ENCODE measurements around the gene FIBIN. TPM values are rescaled to one million over a fixed set of nuclear protein-coding genes. Genes with fewer than 3 reads are reported as not detected.

The FIBIN gene
- total and polyA plus RNA-seq, 2 donors (not counting 3 experiments of a cell fraction or from before 2014, with no cell fraction given), result not detected

DNA sequence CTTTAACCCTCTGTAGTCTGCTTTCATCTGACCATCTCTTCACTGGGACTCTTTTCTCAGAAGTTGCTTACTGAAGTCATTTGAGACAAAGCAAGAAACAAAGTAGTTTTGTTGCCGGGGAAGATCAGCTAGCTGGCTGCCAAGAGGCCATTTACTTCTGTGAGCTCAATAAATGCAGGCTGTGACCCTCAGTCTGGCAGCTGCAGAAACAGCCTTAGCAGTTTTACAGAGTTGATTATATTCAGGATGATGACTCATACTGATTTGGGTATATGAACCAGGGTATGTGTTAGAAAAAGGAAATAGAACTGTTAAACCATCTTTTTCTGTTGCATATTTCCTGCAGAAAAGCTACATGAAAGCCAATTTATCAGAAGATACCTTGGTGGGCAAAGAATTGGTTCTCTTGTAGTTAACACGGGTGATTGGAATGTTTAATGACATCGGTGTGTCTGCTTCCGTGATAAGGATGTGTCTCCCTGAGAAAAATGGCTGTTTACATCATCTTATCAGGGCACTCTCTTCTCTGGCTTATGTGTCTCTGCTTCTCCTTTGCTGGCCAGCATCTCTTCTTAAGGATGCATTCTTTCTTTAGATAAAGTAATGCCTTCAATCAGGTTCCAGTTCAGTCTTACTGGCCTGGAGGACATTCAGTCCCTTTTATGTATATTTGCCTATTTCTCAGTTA lies 18.5 kb downstream of the FIBIN start:
- Histone ChIP-seq H3K27me3 (ENCODE audit: control insufficient read depth in 2 of 2, insufficient read depth in 2 of 2, low read length in 2 of 2) (no peaks in the 10 kb centered on the region), H3K4me2 (ENCODE audit: insufficient read depth, low read length) (no peak overlapping the region), H4K20me1 (replicated peaks; ENCODE audit: control insufficient read depth, extremely low read depth, insufficient read depth, low read length) (no peaks in the 10 kb centered on the region), H3K27ac (ENCODE audit: insufficient read depth, low read depth, low read length) (no peak overlapping the region), H3K9me3 (replicated peaks; ENCODE audit: control insufficient read depth, insufficient read depth, low read length) (no peaks in the 10 kb centered on the region), H2AFZ (ENCODE audit: low read depth, low read length) (no peak overlapping the region), H3K9me1 (replicated peaks; ENCODE audit: control insufficient read depth, extremely low read depth, insufficient read depth, low read length) (no peaks in the 10 kb centered on the region), H3K9ac (replicated peaks; ENCODE audit: extremely low read depth, insufficient read depth, low read length) (no peak overlapping the region), H3K4me3 (replicated peaks in 1 of 3; ENCODE audit: insufficient read depth in 1 of 3, low read depth in 1 of 3, low read length in 3 of 3) (no peak overlapping the region), H3K79me2 (ENCODE audit: control insufficient read depth, insufficient read depth, low read length) (no peaks in the 10 kb centered on the region), H3K4me1 (ENCODE audit: control insufficient read depth, extremely low read depth, insufficient read depth, low read length) (no peaks in the 10 kb centered on the region), H3K36me3 (ENCODE audit: control insufficient read depth in 2 of 2, extremely low read depth in 1 of 2, insufficient read depth in 2 of 2, low read length in 2 of 2) (no peaks in the 10 kb centered on the region)
- dilution Hi-C loops (cut with MboI; ENCODE audit: extremely low pct_ligation_motif_present, low sequenced_read_pairs) (no loop called here), intact Hi-C loops (cut with micrococcal nuclease) (no loop called here)
- no TSS peak for BruUV-seq (replicated peaks)
- TF ChIP-seq GATA2 (IDR thresholded peaks at IDR 0.05; ENCODE audit: insufficient read depth, insufficient read length, low read depth, low read length), result no peak
- no peak for TF ChIP-seq MYC (IDR thresholded peaks at IDR 0.05; ENCODE audit: low read depth, low read length)
- peak; percentile 19 for TF ChIP-seq FOS (IDR thresholded peaks at IDR 0.05; ENCODE audit: borderline replicate concordance, insufficient read depth, low read length)
- DNase-seq (ENCODE audit: low read depth, low spot score), result peak; percentile 72
- FAIRE-seq, result no peak
- POLR2A ChIA-PET, result no interaction called here
- CTCF ChIA-PET, result no interaction called here

DNA sequence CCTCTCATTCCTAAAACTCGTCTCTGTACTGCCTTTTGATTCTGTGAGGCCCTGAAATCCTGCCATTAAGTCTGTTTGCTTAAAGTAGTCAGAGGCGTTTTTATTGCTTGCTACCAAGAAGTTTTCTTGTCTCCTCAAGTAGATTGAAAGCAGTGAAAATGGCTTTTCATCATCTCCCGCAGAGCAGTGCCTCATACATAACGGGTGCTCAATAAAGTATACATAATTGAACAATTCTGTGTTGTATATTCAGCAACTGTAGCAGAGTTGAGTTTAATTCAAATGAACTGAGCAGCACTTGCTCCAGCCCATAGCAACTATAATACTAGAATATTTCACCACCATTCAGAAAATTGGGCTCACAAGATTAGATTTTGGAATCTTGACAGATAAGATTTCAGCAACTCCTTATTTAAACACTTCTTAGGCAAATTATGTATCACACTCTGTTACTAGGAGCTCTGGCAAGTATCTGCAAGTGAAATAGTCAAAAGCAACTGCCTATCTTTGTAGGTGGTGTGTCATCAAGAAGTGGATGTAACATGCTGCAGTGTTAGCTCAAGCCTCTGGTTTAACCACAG lies 20.0 kb downstream of the FIBIN start:
- Histone ChIP-seq H4K20me1 (replicated peaks; ENCODE audit: control insufficient read depth, extremely low read depth, insufficient read depth, low read length) (no peaks in the 10 kb centered on the region), H3K9me3 (replicated peaks; ENCODE audit: control insufficient read depth, insufficient read depth, low read length) (no peaks in the 10 kb centered on the region), H3K4me3 (replicated peaks in 1 of 3; ENCODE audit: insufficient read depth in 1 of 3, low read depth in 1 of 3, low read length in 3 of 3) (no peak overlapping the region), H3K27me3 (ENCODE audit: control insufficient read depth in 2 of 2, insufficient read depth in 2 of 2, low read length in 2 of 2) (no peaks in the 10 kb centered on the region), H3K9ac (replicated peaks; ENCODE audit: extremely low read depth, insufficient read depth, low read length) (no peak overlapping the region), H3K36me3 (ENCODE audit: control insufficient read depth in 2 of 2, extremely low read depth in 1 of 2, insufficient read depth in 2 of 2, low read length in 2 of 2) (no peaks in the 10 kb centered on the region), H2AFZ (ENCODE audit: low read depth, low read length) (no peak overlapping the region), H3K4me1 (ENCODE audit: control insufficient read depth, extremely low read depth, insufficient read depth, low read length) (no peaks in the 10 kb centered on the region), H3K27ac (ENCODE audit: insufficient read depth, low read depth, low read length) (no peak overlapping the region), H3K4me2 (ENCODE audit: insufficient read depth, low read length) (no peak overlapping the region), H3K9me1 (replicated peaks; ENCODE audit: control insufficient read depth, extremely low read depth, insufficient read depth, low read length) (no peaks in the 10 kb centered on the region), H3K79me2 (ENCODE audit: control insufficient read depth, insufficient read depth, low read length) (no peaks in the 10 kb centered on the region)
- no peak for DNase-seq (ENCODE audit: low read depth, low spot score)
- dilution Hi-C loops (cut with MboI; ENCODE audit: extremely low pct_ligation_motif_present, low sequenced_read_pairs), result no loop called here
- FAIRE-seq, result no peak
- BruUV-seq (replicated peaks), result no TSS peak
- intact Hi-C loops (cut with micrococcal nuclease), result no loop called here
- ChIA-PET POLR2A (no interaction called here), CTCF (no interaction called here)
- TF ChIP-seq MAX (IDR thresholded peaks at IDR 0.05; ENCODE audit: insufficient read depth, insufficient read length) (no peak), FOS (IDR thresholded peaks at IDR 0.05; ENCODE audit: borderline replicate concordance, insufficient read depth, low read length) (no peak), POLR2AphosphoS5 (IDR thresholded peaks at IDR 0.05; ENCODE audit: insufficient read depth, low read depth, low read length) (no peak), JUN (IDR thresholded peaks at IDR 0.05; ENCODE audit: borderline replicate concordance, insufficient read depth, insufficient read length, low read depth) (no peak), POLR2A (IDR thresholded peaks at IDR 0.05; ENCODE audit: low read depth, low read length) (no peak), MYC (IDR thresholded peaks at IDR 0.05; ENCODE audit: low read depth, low read length) (no peak), EZH2 (IDR thresholded peaks at IDR 0.05; ENCODE audit: borderline replicate concordance, low read depth, low read length, severe bottlenecking) (no peak), CTCF (IDR thresholded peaks at IDR 0.05; ENCODE audit: extremely low read depth in 1 of 2, insufficient read depth in 1 of 2, low read depth in 1 of 2, low read length in 2 of 2) (no peak), GATA2 (IDR thresholded peaks at IDR 0.05; ENCODE audit: insufficient read depth, insufficient read length, low read depth, low read length) (no peak)

Measured in endothelial cell of umbilical vein (primary cell).